GM21576 (cell line): ENCODE data around the gene PALM3.
A peak's percentile ranks its signal among the peaks of the same experiment; 100 is the strongest.

Experiments used
- ATAC-seq: cut with Tn5 transposase; IDR thresholded peaks from one replicate; pipeline ENCODE4 v1.9.1; 2021; ENCODE audit warnings: mild to moderate bottlenecking, moderate library complexity; ENCODE audit not compliant: unreplicated experiment

Gene PALM3, protein sequence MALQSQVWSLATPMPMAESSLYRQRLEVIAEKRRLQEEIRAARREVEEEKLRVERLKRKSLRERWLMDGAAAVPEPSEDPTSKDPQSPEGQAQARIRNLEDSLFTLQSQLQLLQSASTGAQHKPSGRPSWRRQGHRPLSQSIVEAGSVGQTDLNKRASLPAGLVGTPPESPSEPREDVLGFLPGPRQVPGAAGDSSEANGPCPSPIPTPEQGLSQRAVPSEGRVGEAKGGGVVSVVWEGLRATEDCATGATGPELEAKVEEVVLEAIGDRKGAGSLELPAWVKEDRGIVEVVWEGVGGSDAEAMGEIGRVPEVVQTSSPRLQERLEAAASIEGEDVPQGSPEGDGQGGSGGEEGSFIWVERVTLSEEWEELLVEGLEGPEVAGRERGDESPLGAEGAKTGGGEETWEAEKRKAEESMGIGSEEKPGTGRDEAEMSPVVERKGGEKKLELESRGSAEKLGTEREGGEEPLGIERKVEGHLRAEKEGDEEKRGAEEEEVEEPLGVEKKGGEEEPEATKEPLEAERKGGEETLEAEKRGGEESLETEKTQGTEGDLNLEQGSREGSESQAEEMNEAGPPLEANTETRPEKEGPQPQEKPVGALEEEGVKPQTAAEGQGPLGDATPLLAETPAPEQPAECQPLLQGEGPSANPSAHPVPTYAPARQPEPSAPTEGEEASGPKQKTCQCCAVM

GRCh38 chr19:14061751-14062557 is at the start of gene PALM3:
Gene PALM3 (minus strand): TSS chr19:14062076. CDS start chr19:14061980, 96 bp downstream.
- no peak for ATAC-seq

- ATAC-seq = no peak
These were observed 49.6 kb upstream of the PALM3 start for GRCh38 chr19:14111486-14111885.

DNA sequence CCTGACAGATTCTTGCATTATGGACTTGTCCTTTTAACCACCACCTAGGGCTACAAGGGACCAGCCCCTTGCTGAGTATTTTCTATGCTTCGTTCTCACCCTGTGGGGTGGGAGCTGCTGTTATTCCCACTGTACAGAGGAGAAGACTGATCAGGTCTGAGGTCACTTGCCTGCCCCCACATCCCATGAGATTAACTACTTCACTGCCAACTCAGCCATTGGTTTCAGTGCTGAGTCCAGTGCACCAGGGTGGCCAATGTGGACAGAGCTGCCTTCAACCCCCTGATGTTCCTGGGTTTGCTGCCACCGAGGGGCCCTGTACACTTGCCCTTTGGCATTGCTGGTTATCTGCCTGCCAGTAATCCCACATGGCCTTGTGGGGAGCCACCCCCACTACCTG is 48.8 kb upstream of the PALM3 start:
- no peak for ATAC-seq

DNA sequence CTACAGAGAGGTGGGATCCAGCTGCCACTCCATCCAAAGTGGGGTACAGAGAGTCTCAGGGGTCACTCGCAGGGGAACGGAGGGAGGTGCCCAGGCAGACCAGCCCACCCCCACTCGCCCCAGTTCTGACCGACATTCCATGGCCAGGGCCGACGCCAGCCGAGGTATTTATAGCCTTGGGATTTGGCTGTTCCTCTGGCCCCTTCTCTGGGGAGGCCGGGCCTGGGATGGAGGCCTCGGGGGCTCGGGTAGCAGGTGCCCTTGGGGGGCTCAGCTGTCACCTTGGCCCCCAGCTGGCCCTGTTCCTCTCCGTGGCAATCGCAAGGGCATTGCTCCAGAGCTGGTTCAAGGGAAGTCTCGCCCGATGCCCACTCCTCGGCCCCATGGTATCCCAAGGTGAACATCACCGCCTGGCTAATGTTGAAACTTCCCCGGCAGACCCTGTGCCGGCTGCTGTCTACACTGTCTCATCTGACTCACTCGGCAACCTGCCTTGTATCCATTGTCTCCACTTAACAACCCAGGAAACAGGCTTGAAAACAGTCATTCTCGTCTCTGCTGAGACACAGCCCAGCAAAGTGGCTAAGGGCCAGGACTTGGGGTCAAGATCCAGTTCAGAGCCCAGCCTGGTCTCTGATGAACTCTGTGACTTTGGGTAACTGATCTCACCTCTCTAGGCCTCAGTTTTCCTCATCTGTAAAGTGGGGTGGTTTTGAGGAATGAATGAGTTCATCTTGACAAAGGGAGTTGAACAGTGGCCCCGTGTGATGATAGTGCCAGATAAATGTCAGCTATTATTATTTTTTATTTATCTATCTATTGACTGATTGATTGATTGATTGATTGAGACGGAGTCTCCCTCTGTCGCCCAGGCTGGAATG is 45.9 kb upstream of the PALM3 start:
- ATAC-seq = no peak

- no peak for ATAC-seq
These were observed 45.0 kb upstream of the PALM3 start for GRCh38 chr19:14106840-14107239.

- no peak for ATAC-seq
These were observed 43.8 kb upstream of the PALM3 start for GRCh38 chr19:14105680-14106079.

GRCh38 chr19:14103310-14103709 is 41.4 kb upstream of the PALM3 start:
- no peak for ATAC-seq

GRCh38 chr19:14102756-14103155 is 40.9 kb upstream of the PALM3 start:
- no peak for ATAC-seq

- no peak for ATAC-seq
These were observed 40.3 kb upstream of the PALM3 start for GRCh38 chr19:14102102-14102696.

GRCh38 chr19:14101003-14101545 is 39.2 kb upstream of the PALM3 start:
- ATAC-seq = no peak

GRCh38 chr19:14097532-14098151 is 35.8 kb upstream of the PALM3 start:
- no peak for ATAC-seq

GRCh38 chr19:14096272-14096992 is 34.6 kb upstream of the PALM3 start:
- no peak for ATAC-seq

DNA sequence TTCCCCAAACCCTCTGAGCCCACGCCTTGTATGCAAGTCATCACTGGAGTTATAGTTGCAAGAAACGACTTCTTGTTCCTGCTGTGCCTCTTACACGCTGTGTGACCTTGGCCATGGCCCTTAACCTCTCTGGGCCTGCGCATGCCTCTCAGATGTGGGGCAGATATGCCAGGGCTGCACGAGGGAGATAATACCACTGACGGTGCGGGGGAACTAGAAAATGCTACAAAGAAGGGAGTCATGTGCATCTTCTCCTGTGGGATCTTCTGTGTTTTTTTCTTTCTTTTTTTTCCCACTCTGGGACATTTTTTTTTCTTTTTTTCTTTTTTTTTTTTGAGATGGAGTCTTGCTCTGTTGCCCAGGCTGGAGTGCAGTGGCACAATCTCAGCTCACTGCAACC is 33.0 kb upstream of the PALM3 start:
- no peak for ATAC-seq

GRCh38 chr19:14093117-14093823 is 31.4 kb upstream of the PALM3 start:
- ATAC-seq = no peak

DNA sequence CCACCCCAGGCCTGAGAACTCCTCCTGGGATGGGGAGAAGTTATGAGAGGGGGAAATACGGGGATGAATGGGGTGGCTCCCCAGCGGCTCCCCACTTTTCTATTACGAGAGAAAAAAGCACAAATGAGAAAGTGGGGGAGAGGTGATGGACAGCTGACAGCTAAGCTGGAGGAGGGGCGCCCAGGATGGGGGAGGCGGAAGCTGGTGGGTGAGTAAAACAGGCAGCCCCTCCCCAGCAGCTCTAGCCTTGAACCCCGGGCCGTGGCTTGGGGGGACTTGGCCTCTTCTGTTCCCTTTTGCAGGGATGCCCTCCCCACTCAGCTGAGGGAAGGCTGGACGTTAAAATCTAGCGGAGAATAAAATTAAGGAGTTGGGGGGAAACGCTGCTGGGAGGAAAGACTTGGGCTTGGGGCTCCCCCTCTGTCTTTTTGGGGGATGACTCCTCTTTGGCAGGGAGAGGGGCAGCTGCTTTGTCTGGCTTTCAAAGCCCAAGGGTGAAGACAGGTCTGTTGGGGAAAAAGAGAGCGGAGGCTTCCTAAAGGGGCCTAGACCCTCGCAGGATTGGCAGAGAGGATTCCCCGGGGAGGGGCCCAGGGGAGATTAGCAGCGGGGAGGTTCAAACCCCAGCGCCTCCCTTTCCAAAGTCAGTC is 30.1 kb upstream of the PALM3 start:
- peak; percentile 6 for ATAC-seq

- peak; percentile 66 for ATAC-seq
These were observed 29.4 kb upstream of the PALM3 start for GRCh38 chr19:14091081-14091812.

GRCh38 chr19:14090509-14091080 is 28.7 kb upstream of the PALM3 start, which contains the start of gene SAMD1:
Gene SAMD1 (minus strand): TSS chr19:14090751.
- ATAC-seq = peak; percentile 21
